Caco-2 (cell line): ENCODE data around the gene SCARF2. TPM values are rescaled to one million over a fixed set of nuclear protein-coding genes. Genes with fewer than 3 reads are reported as not detected.

Experiments
- BruUV-seq: library from RNA; stranded (reverse); fragments of 400-500 nt; replicated peaks from 2 replicates; lab custom pipeline; 2021; lab: Mats Ljungman, UMichigan
- CTCF ChIA-PET: fragments of 300-600 bp; sonication (Branson Sonifier 250); formaldehyde crosslinking; loops from one replicate; lab custom pipeline; 2022; ENCODE audit warnings: antibody characterized with exemption; lab: Charles Lee
- POLR2A ChIA-PET: fragments of 300-600 bp; sonication (Branson Sonifier 250); formaldehyde crosslinking; loops from one replicate; lab custom pipeline; 2022; ENCODE audit warnings: antibody characterized with exemption; lab: Charles Lee
- DNase-seq, 2 experiments: peaks; one replicate each; pipeline versions ENCODE4 v3.0.0 to v3.0.0-alpha.2; 2020 to 2022
- H3K27me3 ChIP-seq: replicated peaks from 2 replicates; pipeline ENCODE4 v1.6.0; 2011; ENCODE audit warnings: low read length; ENCODE audit not compliant: control insufficient read depth, insufficient read depth
- H3K36me3 ChIP-seq: 2 replicates; pipeline ENCODE4 v1.5.1; 2011; ENCODE audit warnings: low read length; ENCODE audit not compliant: control insufficient read depth, insufficient read depth
- H3K4me1 ChIP-seq: fragments of 250-450 bp; sonication (Bioruptor Pico); 2 replicates; pipeline ENCODE4 v1.5.1; 2020; ENCODE audit warnings: mild to moderate bottlenecking
- H3K4me3 ChIP-seq: 2 replicates; pipeline ENCODE4 v1.5.1; 2011; ENCODE audit warnings: low read depth, mild to moderate bottlenecking, control low read depth, low read length
- H3K9me3 ChIP-seq: fragments of 250-450 bp; sonication (Bioruptor Pico); 2 replicates; pipeline ENCODE4 v1.5.1; 2020; ENCODE audit warnings: mild to moderate bottlenecking, moderate library complexity
- H3K27ac Mint-ChIP-seq: one replicate; pipeline ENCODE4 v1.8.0; 2022; ENCODE audit warnings: mixed read lengths; ENCODE audit not compliant: unreplicated experiment
- H3K27me3 Mint-ChIP-seq: one replicate; pipeline ENCODE4 v1.8.0; 2022; ENCODE audit warnings: mixed read lengths; ENCODE audit not compliant: insufficient read depth, unreplicated experiment
- H3K36me3 Mint-ChIP-seq: one replicate; pipeline ENCODE4 v1.8.0; 2022; ENCODE audit warnings: mild to moderate bottlenecking, mixed read lengths; ENCODE audit not compliant: insufficient read depth, unreplicated experiment
- H3K4me1 Mint-ChIP-seq: one replicate; pipeline ENCODE4 v1.8.0; 2022; ENCODE audit warnings: low read depth, mixed read lengths; ENCODE audit not compliant: unreplicated experiment
- H3K4me3 Mint-ChIP-seq: one replicate; pipeline ENCODE4 v1.8.0; 2022; ENCODE audit warnings: mild to moderate bottlenecking, moderate library complexity, mixed read lengths; ENCODE audit not compliant: unreplicated experiment
- H3K9me3 Mint-ChIP-seq: one replicate; pipeline ENCODE4 v1.8.0; 2022; ENCODE audit warnings: mixed read lengths; ENCODE audit not compliant: unreplicated experiment
- CTCF ChIP-seq, 2 experiments: fragments of 200-600 bp in 1 of 2; IDR thresholded peaks; 1 replicate in 1 of 2; 2 replicates in 1 of 2; pipeline versions ENCODE4 v1.5.1 to v1.8.0; 2011 to 2022; ENCODE audit warnings: antibody characterized with exemption in 1 of 2, control low read depth in 1 of 2, inconsistent platforms in 1 of 2, low read depth in 1 of 2, low read length in 1 of 2, mild to moderate bottlenecking in 1 of 2, moderate library complexity in 1 of 2; ENCODE audit not compliant: insufficient read depth in 1 of 2, severe bottlenecking in 1 of 2, unreplicated experiment in 1 of 2
- intact Hi-C: fragments of 100-400 bp; cut with micrococcal nuclease; formaldehyde crosslinking; loops from one replicate; pipeline ENCODE4 v1.10.0; 2022; ENCODE audit not compliant: unreplicated experiment
- total RNA-seq: library from RNA; stranded (reverse); gene quantifications from 2 replicates; pipeline ENCODE4 v1.2.3, GENCODE V29; 2022

SCARF2 gene
- total RNA-seq, 1 experiment from 2014 or later, result 0.73 TPM

GRCh38 chr22:20400606-20401375 is 36.8 kb downstream of the SCARF2 start:
- DNase-seq, result no peak
- H3K4me1 Mint-ChIP-seq, result no peaks in the 10 kb centered on the region
- intact Hi-C loops, result no loop called here
- no peaks in the 10 kb centered on the region for H3K27me3 Mint-ChIP-seq
- no TSS peak for BruUV-seq
- no peak for TF ChIP-seq CTCF (IDR thresholded peaks at IDR 0.05; ENCODE audit: insufficient read depth in 1 of 2, low read depth in 1 of 2, low read length in 1 of 2, severe bottlenecking in 1 of 2, unreplicated experiment in 1 of 2)
- Histone ChIP-seq H3K4me1 (no peaks in the 10 kb centered on the region), H3K27me3 (no peaks in the 10 kb centered on the region), H3K36me3 (0 out of 2 replicates have a peak, but pooled peaks cover 2% of the 10 kb centered on the region), H3K4me3 (no peak overlapping the region), H3K9me3 (no peaks in the 10 kb centered on the region)
- POLR2A ChIA-PET, result no interaction called here
- H3K4me3 Mint-ChIP-seq, result no peak overlapping the region
- peaks cover 5% of the 10 kb centered on the region for H3K36me3 Mint-ChIP-seq
- H3K27ac Mint-ChIP-seq, result no peak overlapping the region
- CTCF ChIA-PET, result no interaction called here
- no peaks in the 10 kb centered on the region for H3K9me3 Mint-ChIP-seq

- Histone ChIP-seq H3K4me1 (peaks cover 1% of the 10 kb centered on the region; the same call in 1 of the 2 replicates), H3K27me3 (no peaks in the 10 kb centered on the region), H3K4me3 (no peak overlapping the region), H3K9me3 (no peaks in the 10 kb centered on the region), H3K36me3 (0 out of 2 replicates have a peak, but pooled peaks cover 2% of the 10 kb centered on the region)
- Mint-ChIP-seq H3K27ac (no peak overlapping the region), H3K36me3 (peaks cover 4% of the 10 kb centered on the region), H3K9me3 (no peaks in the 10 kb centered on the region), H3K4me3 (no peak overlapping the region), H3K4me1 (no peaks in the 10 kb centered on the region), H3K27me3 (no peaks in the 10 kb centered on the region)
- DNase-seq, result no peak
- TF ChIP-seq CTCF (IDR thresholded peaks at IDR 0.05; ENCODE audit: insufficient read depth in 1 of 2, low read depth in 1 of 2, low read length in 1 of 2, severe bottlenecking in 1 of 2, unreplicated experiment in 1 of 2), result no peak
- intact Hi-C loops, result no loop called here
- ChIA-PET POLR2A (no interaction called here), CTCF (no interaction called here)
- BruUV-seq, result no TSS peak
Observed at GRCh38 chr22:20399866-20400605, 37.6 kb downstream of the SCARF2 start.

GRCh38 chr22:20398420-20398819 is 39.2 kb downstream of the SCARF2 start:
- Histone ChIP-seq H3K27me3 (no peaks in the 10 kb centered on the region), H3K4me1 (peaks cover 6% of the 10 kb centered on the region), H3K36me3 (0 out of 2 replicates have a peak, but pooled peaks cover 2% of the 10 kb centered on the region), H3K4me3 (no peak overlapping the region), H3K9me3 (no peaks in the 10 kb centered on the region)
- H3K36me3 Mint-ChIP-seq, result peaks cover 4% of the 10 kb centered on the region
- no peak for TF ChIP-seq CTCF (IDR thresholded peaks at IDR 0.05; ENCODE audit: insufficient read depth in 1 of 2, low read depth in 1 of 2, low read length in 1 of 2, severe bottlenecking in 1 of 2, unreplicated experiment in 1 of 2)
- intact Hi-C loops, result no loop called here
- no peak overlapping the region for H3K4me3 Mint-ChIP-seq
- BruUV-seq, result no TSS peak
- no peaks in the 10 kb centered on the region for H3K9me3 Mint-ChIP-seq
- H3K4me1 Mint-ChIP-seq, result no peaks in the 10 kb centered on the region
- H3K27ac Mint-ChIP-seq, result no peak overlapping the region
- ChIA-PET POLR2A (no interaction called here), CTCF (no interaction called here)
- DNase-seq, result no peak
- no peaks in the 10 kb centered on the region for H3K27me3 Mint-ChIP-seq
